Duodenal mucosa (tissue), 2 donors: ENCODE measurements around the gene SSC4D.
"Not testable (repeated sequence)": the region's sequence is repeated elsewhere in the genome, so short reads cannot be mapped to it uniquely, and the experiment has no call there.

Source experiments
- H3K27ac ChIP-seq: one replicate; pipeline ENCODE4 v1.7.0; 2013; ENCODE audit warnings: low read depth, low read length
- H3K27me3 ChIP-seq, 2 donors: one replicate each; pipeline ENCODE4 v1.7.0; 2013; ENCODE audit warnings: low read length in 2 of 2, control low read depth in 1 of 2; ENCODE audit not compliant: insufficient read depth in 2 of 2, control insufficient read depth in 1 of 2
- H3K36me3 ChIP-seq, 2 donors: one replicate each; pipeline ENCODE4 v1.7.0; 2013; ENCODE audit warnings: low read length in 2 of 2, control low read depth in 1 of 2; ENCODE audit not compliant: insufficient read depth in 2 of 2, control insufficient read depth in 1 of 2
- H3K4me1 ChIP-seq, 2 donors: one replicate each; pipeline ENCODE4 v1.7.0; 2013; ENCODE audit warnings: low read length in 2 of 2, control low read depth in 1 of 2; ENCODE audit not compliant: insufficient read depth in 2 of 2, control insufficient read depth in 1 of 2
- H3K4me3 ChIP-seq, 2 donors: one replicate each; pipeline ENCODE4 v1.7.0; 2013; ENCODE audit warnings: low read length in 2 of 2, low read depth in 1 of 2
- H3K9ac ChIP-seq, 2 donors: one replicate each; pipeline ENCODE4 v1.7.0; 2013; ENCODE audit warnings: low read length in 2 of 2, low read depth in 1 of 2
- H3K9me3 ChIP-seq, 2 donors: one replicate each; pipeline ENCODE4 v1.7.0; 2013; ENCODE audit warnings: low read length in 2 of 2, control low read depth in 1 of 2; ENCODE audit not compliant: control insufficient read depth in 1 of 2

SSC4D gene

DNA sequence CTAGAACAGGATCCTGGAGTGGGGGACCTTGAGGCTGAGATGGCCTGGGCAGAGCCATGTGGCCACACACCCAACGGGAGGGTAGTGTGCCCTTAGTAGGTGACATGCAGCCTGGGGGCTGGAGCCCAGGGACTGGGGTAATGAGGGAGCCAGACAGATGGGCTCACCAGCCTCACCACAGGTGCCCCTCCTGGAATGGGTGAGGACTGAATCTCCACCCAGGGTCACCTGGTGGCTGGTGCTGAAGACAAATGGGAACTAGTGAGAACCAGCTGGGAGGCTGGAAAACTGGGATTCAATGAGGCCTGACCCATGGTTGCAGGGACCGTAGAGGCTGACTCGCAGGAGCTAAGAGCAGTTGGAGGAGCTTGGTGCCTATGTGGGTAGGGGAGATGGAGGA is 21.3 kb upstream of the SSC4D start:
- Histone ChIP-seq H3K9ac (no peak overlapping the region), H3K27me3 (no peaks in the 10 kb centered on the region), H3K4me3 (no peak overlapping the region), H3K36me3 (no peaks in the 10 kb centered on the region), H3K27ac (no peak overlapping the region), H3K4me1 (no peaks in the 10 kb centered on the region), H3K9me3 (no peaks in the 10 kb centered on the region)

DNA sequence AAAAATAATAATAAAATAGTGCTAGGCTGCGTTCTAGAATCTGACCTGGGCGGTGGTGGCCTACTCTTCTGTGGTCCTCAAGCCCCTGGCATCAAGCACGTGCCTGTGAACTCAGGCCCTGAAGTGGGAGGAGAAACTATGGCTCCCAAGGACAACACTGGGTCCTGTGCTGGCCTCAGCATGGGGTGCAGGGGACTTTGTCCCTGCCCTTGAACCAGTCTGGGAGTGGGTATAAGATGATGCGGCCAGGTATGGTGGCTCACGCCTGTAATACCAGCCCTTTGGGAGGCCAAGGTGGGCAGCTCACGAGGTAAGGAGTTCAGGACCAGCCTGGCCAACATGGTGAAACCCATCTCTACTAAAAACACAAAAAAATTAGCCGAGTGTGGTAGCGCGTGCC is 20.7 kb upstream of the SSC4D start:
- Histone ChIP-seq H3K4me1 (no peaks in the 10 kb centered on the region), H3K4me3 (no peak overlapping the region), H3K27me3 (no peaks in the 10 kb centered on the region), H3K9ac (no peak overlapping the region), H3K9me3 (no peaks in the 10 kb centered on the region), H3K27ac (no peak overlapping the region), H3K36me3 (no peaks in the 10 kb centered on the region)

DNA sequence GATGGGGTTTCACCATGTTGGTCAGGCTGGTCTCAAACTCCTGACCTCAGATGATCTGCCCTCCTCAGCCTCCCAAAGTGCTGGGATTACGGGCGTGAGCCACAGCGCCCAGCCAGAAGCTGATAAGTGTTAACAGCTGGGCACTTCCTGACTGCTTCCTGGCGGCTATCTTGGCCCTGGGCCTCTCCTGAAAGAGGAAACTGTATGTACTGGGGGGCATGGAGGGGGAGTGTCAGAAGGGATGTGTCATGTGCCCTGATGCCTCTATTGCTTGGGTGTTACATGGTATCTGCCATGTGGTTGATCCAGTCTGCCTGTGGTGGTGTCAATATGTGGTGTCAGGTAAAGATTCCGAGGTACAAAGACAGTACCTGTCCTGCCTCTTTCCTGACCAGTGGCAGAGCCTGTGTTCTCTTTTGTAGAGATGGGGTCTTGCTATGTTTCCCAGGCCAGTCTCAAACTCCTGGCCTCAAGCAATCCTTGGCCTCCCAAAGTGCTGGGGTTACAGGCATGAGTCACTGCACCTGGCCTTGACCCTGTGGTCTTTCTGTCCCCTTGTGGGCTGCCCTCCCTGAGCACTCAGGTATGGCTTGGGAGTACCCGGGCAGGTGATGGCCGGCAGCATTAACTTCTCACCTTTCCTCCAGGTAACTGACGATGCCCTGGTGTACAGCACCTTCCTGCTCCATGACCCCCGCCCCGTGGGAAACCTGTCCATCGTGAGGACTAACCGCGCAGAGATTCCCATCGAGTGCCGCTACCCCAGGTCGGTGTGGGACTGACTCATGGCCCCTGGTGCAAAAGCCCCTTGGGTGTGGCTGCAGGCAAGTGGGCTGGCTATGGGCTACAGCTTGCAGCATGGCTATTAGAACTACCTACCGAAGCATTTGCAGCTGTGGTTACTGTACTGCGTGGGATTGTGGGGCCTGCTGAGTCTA is 19.6 kb upstream of the SSC4D start:
- H3K4me1 ChIP-seq = no peaks in the 10 kb centered on the region

DNA sequence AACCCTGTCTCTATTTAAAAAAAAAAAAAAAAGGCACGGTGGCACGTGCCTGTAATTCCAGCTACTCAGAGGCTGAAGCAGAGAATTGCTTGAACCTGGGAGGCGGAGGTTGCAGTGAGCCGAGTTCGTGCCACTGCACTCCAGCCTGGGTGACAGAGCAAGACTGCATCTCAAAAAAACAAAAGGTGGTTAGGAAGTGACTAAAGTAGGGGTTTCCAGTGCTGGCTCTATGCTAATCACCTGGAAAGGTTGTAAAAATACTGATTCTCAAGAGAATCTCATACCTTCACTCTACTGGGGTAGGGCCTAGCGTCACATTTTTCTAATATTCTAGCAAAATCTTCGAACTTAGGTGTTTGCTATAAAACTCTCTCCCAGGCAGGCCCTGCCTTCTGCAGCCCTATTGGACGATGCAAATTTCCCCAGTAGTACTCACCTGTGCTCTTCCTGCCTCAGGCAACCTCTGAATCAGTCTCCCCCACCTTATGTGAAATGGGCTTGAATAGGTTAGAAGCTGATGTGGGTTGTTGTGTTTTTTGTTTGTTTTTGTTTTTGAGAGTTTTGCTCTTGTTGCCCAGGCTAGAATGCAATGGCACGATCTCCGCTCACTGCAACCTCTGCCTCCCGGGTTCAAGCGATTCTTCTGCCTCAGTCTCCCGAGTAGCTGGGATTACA is 18.8 kb upstream of the SSC4D start:
- no peaks in the 10 kb centered on the region for H3K4me1 ChIP-seq
- no peak overlapping the region for H3K4me3 ChIP-seq
- H3K36me3 ChIP-seq = no peaks in the 10 kb centered on the region
- H3K27me3 ChIP-seq = no peaks in the 10 kb centered on the region
- no peaks in the 10 kb centered on the region for H3K9me3 ChIP-seq
- no peak overlapping the region for H3K27ac ChIP-seq
- H3K9ac ChIP-seq = no peak overlapping the region

More for the DNA sequence above, 19.6 kb upstream of the SSC4D start:
- Histone ChIP-seq H3K4me3 (no peak overlapping the region), H3K9ac (no peak overlapping the region), H3K27ac (no peak overlapping the region), H3K36me3 (no peaks in the 10 kb centered on the region), H3K27me3 (no peaks in the 10 kb centered on the region), H3K9me3 (no peaks in the 10 kb centered on the region)

- Histone ChIP-seq H3K27ac (no peak overlapping the region), H3K27me3 (no peaks in the 10 kb centered on the region), H3K9ac (no peak overlapping the region), H3K9me3 (no peaks in the 10 kb centered on the region), H3K4me1 (no peaks in the 10 kb centered on the region), H3K4me3 (no peak overlapping the region), H3K36me3 (no peaks in the 10 kb centered on the region)
Measured at GRCh38 chr7:76427635-76428034, 18.1 kb upstream of the SSC4D start.

DNA sequence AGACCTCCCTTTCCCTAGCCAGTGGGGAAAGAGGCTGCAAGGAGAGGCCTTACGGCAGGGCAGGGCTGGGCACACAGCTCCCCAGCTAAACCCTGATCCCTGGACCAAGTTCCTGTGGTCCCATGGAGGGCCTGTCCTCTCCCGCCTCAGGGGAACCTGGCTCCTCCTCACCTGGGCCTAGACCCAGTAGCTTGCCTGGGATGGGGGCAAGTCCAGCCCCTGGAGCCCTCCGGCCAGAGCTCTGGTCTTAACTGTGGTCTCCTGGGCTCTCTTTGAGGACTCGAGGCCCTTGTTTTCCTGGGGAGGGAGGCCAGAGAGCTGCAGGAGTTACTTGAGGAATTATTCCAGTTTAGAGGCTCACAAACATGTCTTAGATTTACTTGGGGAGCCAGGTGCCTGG is 16.7 kb upstream of the SSC4D start:
- H3K27ac ChIP-seq = no peak overlapping the region
- H3K4me3 ChIP-seq = no peak overlapping the region
- no peaks in the 10 kb centered on the region for H3K4me1 ChIP-seq
- no peak overlapping the region for H3K9ac ChIP-seq
- H3K27me3 ChIP-seq = no peaks in the 10 kb centered on the region
- no peaks in the 10 kb centered on the region for H3K36me3 ChIP-seq
- no peaks in the 10 kb centered on the region for H3K9me3 ChIP-seq

DNA sequence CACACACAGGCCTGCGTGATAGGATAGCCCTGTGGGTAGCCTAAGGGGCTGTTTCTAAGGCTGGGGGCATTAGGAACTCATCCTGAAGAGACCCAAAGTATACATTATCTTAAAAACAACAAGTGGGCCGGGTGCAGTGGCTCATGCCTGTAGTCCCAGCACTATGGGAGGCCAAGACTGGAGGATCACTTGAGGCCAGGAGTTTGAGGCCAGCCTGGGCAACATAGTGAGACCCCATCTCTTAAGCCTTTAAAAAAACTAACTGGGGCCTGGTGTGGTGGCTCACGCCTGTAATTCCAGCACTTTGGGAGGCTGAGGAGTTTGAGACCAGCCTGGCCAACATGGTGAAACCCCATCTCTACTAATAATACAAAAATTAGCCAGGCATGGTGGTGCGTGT is 16.1 kb upstream of the SSC4D start:
- H3K9ac ChIP-seq, H3K36me3 ChIP-seq, H3K4me3 ChIP-seq, H3K27me3 ChIP-seq, H3K9me3 ChIP-seq, H3K4me1 ChIP-seq, H3K27ac ChIP-seq: not testable (repeated sequence)

- no peaks in the 10 kb centered on the region for H3K36me3 ChIP-seq
- no peaks in the 10 kb centered on the region for H3K27me3 ChIP-seq
- H3K9me3 ChIP-seq = no peaks in the 10 kb centered on the region
- H3K9ac ChIP-seq = no peak overlapping the region
- no peak overlapping the region for H3K27ac ChIP-seq
- H3K4me3 ChIP-seq = no peak overlapping the region
- no peaks in the 10 kb centered on the region for H3K4me1 ChIP-seq
Measured at GRCh38 chr7:76425156-76425555, 15.7 kb upstream of the SSC4D start.

- H3K9me3 ChIP-seq = no peaks in the 10 kb centered on the region
- H3K27ac ChIP-seq = no peak within 1 kb of the TSS
- H3K27me3 ChIP-seq = no peaks in the 10 kb centered on the region
- H3K4me1 ChIP-seq = no peaks in the 10 kb centered on the region
- H3K9ac ChIP-seq = no peak within 1 kb of the TSS
- no peak within 1 kb of the TSS for H3K4me3 ChIP-seq
- H3K36me3 ChIP-seq = no peaks in the 10 kb centered on the region
Measured at GRCh38 chr7:76424413-76425111, 15.1 kb upstream of the SSC4D start, which contains the start of gene ZP3. Gene ZP3, plus strand, starts transcription at chr7:76424950. Its CDS starts 15 bp downstream, at chr7:76424965.
